Measurements from ENCODE around the gene TERT. TPM values are rescaled to one million over a fixed set of nuclear protein-coding genes. Genes with fewer than 3 reads are reported as not detected.

TERT gene
- total and polyA plus RNA-seq, 2 of the 13 experiments (the other 11 are each of a cell fraction or from before 2014, with no cell fraction given) = 4.3 to 5.9 TPM

DNA sequence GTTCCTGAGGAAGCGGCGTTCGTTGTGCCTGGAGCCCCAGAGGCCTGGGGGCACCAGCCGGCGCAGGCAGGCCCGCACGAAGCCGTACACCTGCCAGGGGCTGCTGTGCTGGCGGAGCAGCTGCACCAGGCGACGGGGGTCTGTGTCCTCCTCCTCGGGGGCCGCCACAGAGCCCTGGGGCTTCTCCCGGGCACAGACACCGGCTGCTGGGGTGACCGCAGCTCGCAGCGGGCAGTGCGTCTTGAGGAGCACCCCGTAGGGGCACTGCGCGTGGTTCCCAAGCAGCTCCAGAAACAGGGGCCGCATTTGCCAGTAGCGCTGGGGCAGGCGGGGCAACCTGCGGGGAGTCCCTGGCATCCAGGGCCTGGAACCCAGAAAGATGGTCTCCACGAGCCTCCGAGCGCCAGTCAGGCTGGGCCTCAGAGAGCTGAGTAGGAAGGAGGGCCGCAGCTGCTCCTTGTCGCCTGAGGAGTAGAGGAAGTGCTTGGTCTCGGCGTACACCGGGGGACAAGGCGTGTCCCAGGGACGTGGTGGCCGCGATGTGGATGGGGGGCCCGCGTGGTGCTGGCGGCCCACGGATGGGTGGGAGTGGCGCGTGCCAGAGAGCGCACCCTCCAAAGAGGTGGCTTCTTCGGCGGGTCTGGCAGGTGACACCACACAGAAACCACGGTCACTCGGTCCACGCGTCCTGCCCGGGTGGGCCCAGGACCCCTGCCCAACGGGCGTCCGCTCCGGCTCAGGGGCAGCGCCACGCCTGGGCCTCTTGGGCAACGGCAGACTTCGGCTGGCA lies 1.3 kb downstream of the TERT start:
- Histone ChIP-seq H3K9me3 (ENCODE audit: low read length) (no peaks in the 10 kb centered on the region), H3K4me2 (ENCODE audit: low read depth, low read length) (no peak overlapping the region), H3K27ac (ENCODE audit: extremely low read length, insufficient read depth, low read length) (no peak overlapping the region), H3K27me3 (ENCODE audit: control insufficient read depth in 1 of 2, insufficient read depth in 2 of 2, low read length in 2 of 2) (peaks cover 9 to 28% of the 10 kb centered on the region in 2 experiments; a peak in 4 of 5 replicates), H3K79me2 (ENCODE audit: insufficient read depth, low read length) (no peaks in the 10 kb centered on the region), H3K4me3 (replicated peaks in 1 of 3; ENCODE audit: insufficient read depth in 1 of 3, low read depth in 2 of 3, low read length in 3 of 3) (no peak overlapping the region), H2AFZ (ENCODE audit: low read length) (no peak overlapping the region), H3K36me3 (replicated peaks in 1 of 2; ENCODE audit: control insufficient read depth in 1 of 2, insufficient read depth in 2 of 2, low read length in 2 of 2) (no peaks in the 10 kb centered on the region), H4K20me1 (ENCODE audit: insufficient read depth, low read length) (no peaks in the 10 kb centered on the region), H3K9ac (ENCODE audit: insufficient read depth, low read depth, low read length) (no peak overlapping the region), H3K4me1 (ENCODE audit: insufficient read depth, low read length) (peaks cover 18% of the 10 kb centered on the region)
- no TSS peak for BruUV-seq (replicated peaks)
- DNase-seq (ENCODE audit: low spot score) = no peak
- WGBS (ENCODE audit: low lambda C conversion rate) = 82% methylated on average over 18 of the region's 60 CpGs
- TF ChIP-seq MTA1 (CRISPR knock-in tag; IDR thresholded peaks at IDR 0.05; ENCODE audit: borderline replicate concordance) = 0 out of 2 replicates have a peak, but pooled peaks have one; percentile 11
- TF ChIP-seq, protein P1, sequence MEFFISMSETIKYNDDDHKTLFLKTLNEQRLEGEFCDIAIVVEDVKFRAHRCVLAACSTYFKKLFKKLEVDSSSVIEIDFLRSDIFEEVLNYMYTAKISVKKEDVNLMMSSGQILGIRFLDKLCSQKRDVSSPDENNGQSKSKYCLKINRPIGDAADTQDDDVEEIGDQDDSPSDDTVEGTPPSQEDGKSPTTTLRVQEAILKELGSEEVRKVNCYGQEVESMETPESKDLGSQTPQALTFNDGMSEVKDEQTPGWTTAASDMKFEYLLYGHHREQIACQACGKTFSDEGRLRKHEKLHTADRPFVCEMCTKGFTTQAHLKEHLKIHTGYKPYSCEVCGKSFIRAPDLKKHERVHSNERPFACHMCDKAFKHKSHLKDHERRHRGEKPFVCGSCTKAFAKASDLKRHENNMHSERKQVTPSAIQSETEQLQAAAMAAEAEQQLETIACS (CRISPR knock-in tag; IDR thresholded peaks at IDR 0.05) = no peak
- no peak for TF ChIP-seq ZBTB38 (CRISPR knock-in tag; IDR thresholded peaks at IDR 0.05)
- no peak for ATAC-seq
- no peak for FAIRE-seq
- ChIA-PET POLR2A (no interaction called here), CTCF (ENCODE audit: low intra/inter-chr PET ratio, low total read pairs) (no interaction called here)
- in situ Hi-C loops (cut with HindIII; ENCODE audit: extremely low pct_ligation_motif_present, low pct_unique_long_range_greater_than_20kb) (no loop called here), intact Hi-C loops (cut with micrococcal nuclease; ENCODE audit: unreplicated experiment) (no loop called here)

DNA sequence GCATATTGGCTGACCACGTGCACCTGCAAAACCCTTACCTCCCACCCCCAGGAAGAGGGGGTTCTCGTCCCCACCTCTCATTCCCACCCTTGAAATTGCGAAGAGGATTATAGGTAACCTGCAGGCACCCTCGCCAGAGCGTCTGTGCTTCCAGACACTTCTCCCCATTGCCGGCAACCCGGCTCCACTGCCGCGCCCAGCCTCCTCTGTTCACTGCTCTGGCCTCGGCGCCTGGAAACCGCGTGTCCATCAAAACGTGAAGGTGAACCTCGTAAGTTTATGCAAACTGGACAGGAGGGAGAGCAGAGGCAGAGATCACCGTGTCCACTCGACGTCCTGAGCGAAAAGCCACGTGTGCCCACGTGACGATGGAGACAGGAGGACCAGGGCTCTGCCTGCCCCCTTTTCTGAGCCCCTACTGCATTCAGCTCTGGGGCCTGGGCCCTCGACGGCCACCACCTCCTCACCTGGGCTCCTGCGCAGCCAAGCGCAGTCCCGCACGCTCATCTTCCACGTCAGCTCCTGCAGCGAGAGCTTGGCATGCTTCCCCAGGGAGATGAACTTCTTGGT lies 1.9 kb downstream of the TERT start:
- H2AFZ ChIP-seq (ENCODE audit: low read length) = no peak overlapping the region
- 77% methylated on average over 29 of the region's 30 CpGs for WGBS (ENCODE audit: low lambda C conversion rate)
- peaks cover 5 to 21% of the 10 kb centered on the region in 2 experiments; a peak in 4 of 5 replicates for H3K27me3 ChIP-seq (ENCODE audit: control insufficient read depth in 1 of 2, insufficient read depth in 2 of 2, low read length in 2 of 2)
- ATAC-seq (no peak), DNase-seq (ENCODE audit: low spot score) (no peak), FAIRE-seq (no peak)
- POLR2A ChIA-PET = no interaction called here
- no TSS peak for BruUV-seq (replicated peaks)
- H3K9ac ChIP-seq (ENCODE audit: insufficient read depth, low read depth, low read length) = no peak overlapping the region
- H3K4me1 ChIP-seq (ENCODE audit: insufficient read depth, low read length) = peaks cover 18% of the 10 kb centered on the region
- H3K4me2 ChIP-seq (ENCODE audit: low read depth, low read length) = no peak overlapping the region
- H3K27ac ChIP-seq (ENCODE audit: extremely low read length, insufficient read depth, low read length) = no peak overlapping the region
- CTCF ChIA-PET (ENCODE audit: low intra/inter-chr PET ratio, low total read pairs) = no interaction called here
- H4K20me1 ChIP-seq (ENCODE audit: insufficient read depth, low read length) = no peaks in the 10 kb centered on the region
- H3K79me2 ChIP-seq (ENCODE audit: insufficient read depth, low read length) = no peaks in the 10 kb centered on the region
- intact Hi-C loops (cut with micrococcal nuclease; ENCODE audit: unreplicated experiment) = no loop called here
- H3K36me3 ChIP-seq (replicated peaks in 1 of 2; ENCODE audit: control insufficient read depth in 1 of 2, insufficient read depth in 2 of 2, low read length in 2 of 2) = no peaks in the 10 kb centered on the region
- H3K9me3 ChIP-seq (ENCODE audit: low read length) = no peaks in the 10 kb centered on the region
- in situ Hi-C loops (cut with HindIII; ENCODE audit: extremely low pct_ligation_motif_present, low pct_unique_long_range_greater_than_20kb) = no loop called here
- no peak overlapping the region for H3K4me3 ChIP-seq (replicated peaks in 1 of 3; ENCODE audit: insufficient read depth in 1 of 3, low read depth in 2 of 3, low read length in 3 of 3)
- TF ChIP-seq GABPA (IDR thresholded peaks at IDR 0.05; ENCODE audit: low read depth, low read length) (no peak), GABPA (CRISPR knock-in tag; IDR thresholded peaks at IDR 0.05; ENCODE audit: low read depth) (no peak), NFE2 (CRISPR knock-in tag; IDR thresholded peaks at IDR 0.05) (no peak), ZNF33B (CRISPR knock-in tag; IDR thresholded peaks at IDR 0.05) (no peak), KLF15 (CRISPR knock-in tag; IDR thresholded peaks at IDR 0.05; ENCODE audit: borderline replicate concordance) (no peak), DNMT3B (CRISPR knock-in tag; conservative IDR thresholded peaks at IDR 0.05) (no peak), ZNF292 (CRISPR knock-in tag; IDR thresholded peaks at IDR 0.05; ENCODE audit: borderline replicate concordance, low read depth) (no peak), NBN (conservative IDR thresholded peaks at IDR 0.05) (no peak), ZNF296 (CRISPR knock-in tag; conservative IDR thresholded peaks at IDR 0.05) (no peak)
- TF ChIP-seq, protein P2, sequence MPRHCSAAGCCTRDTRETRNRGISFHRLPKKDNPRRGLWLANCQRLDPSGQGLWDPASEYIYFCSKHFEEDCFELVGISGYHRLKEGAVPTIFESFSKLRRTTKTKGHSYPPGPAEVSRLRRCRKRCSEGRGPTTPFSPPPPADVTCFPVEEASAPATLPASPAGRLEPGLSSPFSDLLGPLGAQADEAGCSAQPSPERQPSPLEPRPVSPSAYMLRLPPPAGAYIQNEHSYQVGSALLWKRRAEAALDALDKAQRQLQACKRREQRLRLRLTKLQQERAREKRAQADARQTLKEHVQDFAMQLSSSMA (CRISPR knock-in tag; IDR thresholded peaks at IDR 0.05) = no peak
- TF ChIP-seq, protein P3, sequence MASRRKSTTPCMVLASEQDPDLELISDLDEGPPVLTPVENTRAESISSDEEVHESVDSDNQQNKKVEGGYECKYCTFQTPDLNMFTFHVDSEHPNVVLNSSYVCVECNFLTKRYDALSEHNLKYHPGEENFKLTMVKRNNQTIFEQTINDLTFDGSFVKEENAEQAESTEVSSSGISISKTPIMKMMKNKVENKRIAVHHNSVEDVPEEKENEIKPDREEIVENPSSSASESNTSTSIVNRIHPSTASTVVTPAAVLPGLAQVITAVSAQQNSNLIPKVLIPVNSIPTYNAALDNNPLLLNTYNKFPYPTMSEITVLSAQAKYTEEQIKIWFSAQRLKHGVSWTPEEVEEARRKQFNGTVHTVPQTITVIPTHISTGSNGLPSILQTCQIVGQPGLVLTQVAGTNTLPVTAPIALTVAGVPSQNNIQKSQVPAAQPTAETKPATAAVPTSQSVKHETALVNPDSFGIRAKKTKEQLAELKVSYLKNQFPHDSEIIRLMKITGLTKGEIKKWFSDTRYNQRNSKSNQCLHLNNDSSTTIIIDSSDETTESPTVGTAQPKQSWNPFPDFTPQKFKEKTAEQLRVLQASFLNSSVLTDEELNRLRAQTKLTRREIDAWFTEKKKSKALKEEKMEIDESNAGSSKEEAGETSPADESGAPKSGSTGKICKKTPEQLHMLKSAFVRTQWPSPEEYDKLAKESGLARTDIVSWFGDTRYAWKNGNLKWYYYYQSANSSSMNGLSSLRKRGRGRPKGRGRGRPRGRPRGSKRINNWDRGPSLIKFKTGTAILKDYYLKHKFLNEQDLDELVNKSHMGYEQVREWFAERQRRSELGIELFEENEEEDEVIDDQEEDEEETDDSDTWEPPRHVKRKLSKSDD (CRISPR knock-in tag; IDR thresholded peaks at IDR 0.05; ENCODE audit: low read depth) = no peak

Measured in HepG2 (cell line).